H9 (cell line): ENCODE results near the gene GFI1. TPM values are rescaled to one million over a fixed set of nuclear protein-coding genes. Genes with fewer than 3 reads are reported as not detected.
A peak's percentile ranks its signal among the peaks of the same experiment; 100 is the strongest.

Source experiments
- DNase-seq: peaks from one replicate; pipeline ENCODE4 v3.0.0-alpha.2; 2017
- H2AFZ ChIP-seq: one replicate; pipeline ENCODE4 v1.6.1; 2013; ENCODE audit warnings: mild to moderate bottlenecking, low read length, control low read depth, moderate library complexity
- H2AK5ac ChIP-seq: 2 replicates; pipeline ENCODE4 v1.6.1; 2013; ENCODE audit warnings: low read length, control low read depth, mixed read lengths; ENCODE audit not compliant: insufficient read length
- H2BK120ac ChIP-seq: one replicate; pipeline ENCODE4 v1.6.1; 2013; ENCODE audit warnings: low read depth, mild to moderate bottlenecking, low read length, control low read depth, inconsistent platforms; ENCODE audit not compliant: poor library complexity, severe bottlenecking
- H2BK12ac ChIP-seq: 2 replicates; pipeline ENCODE4 v1.6.1; 2013; ENCODE audit warnings: low read length, control low read depth, mixed read lengths, low read depth; ENCODE audit not compliant: insufficient read length
- H2BK15ac ChIP-seq: 2 replicates; pipeline ENCODE4 v1.6.1; 2013; ENCODE audit warnings: low read depth, low read length, control low read depth
- H2BK20ac ChIP-seq: one replicate; pipeline ENCODE4 v1.6.1; 2013; ENCODE audit warnings: low read depth, mild to moderate bottlenecking, low read length, control low read depth, inconsistent platforms; ENCODE audit not compliant: poor library complexity, severe bottlenecking
- H2BK5ac ChIP-seq: 2 replicates; pipeline ENCODE4 v1.6.1; 2013; ENCODE audit warnings: low read length, control low read depth, mixed read lengths; ENCODE audit not compliant: insufficient read length
- H3K14ac ChIP-seq: 2 replicates; pipeline ENCODE4 v1.6.1; 2013; ENCODE audit warnings: low read length, control low read depth; ENCODE audit not compliant: insufficient read depth
- H3K18ac ChIP-seq: 2 replicates; pipeline ENCODE4 v1.6.1; 2013; ENCODE audit warnings: low read depth, mild to moderate bottlenecking, mixed read lengths, low read length, control low read depth; ENCODE audit not compliant: insufficient read length
- H3K23ac ChIP-seq: 2 replicates; pipeline ENCODE4 v1.6.1; 2013; ENCODE audit warnings: low read length, control low read depth, mixed read lengths, low read depth; ENCODE audit not compliant: insufficient read length
- H3K23me2 ChIP-seq: 2 replicates; pipeline ENCODE4 v1.6.1; 2013; ENCODE audit warnings: low read depth, mild to moderate bottlenecking, mixed read lengths, low read length, control low read depth; ENCODE audit not compliant: insufficient read length, poor library complexity, severe bottlenecking
- H3K27ac ChIP-seq: 2 replicates; pipeline ENCODE4 v1.5.1; 2013; ENCODE audit warnings: low read length, control low read depth, mixed read lengths, low read depth; ENCODE audit not compliant: insufficient read length
- H3K27me3 ChIP-seq: 2 replicates; pipeline ENCODE4 v1.6.1; 2013; ENCODE audit warnings: low read length, control low read depth, inconsistent platforms; ENCODE audit not compliant: insufficient read depth
- H3K4ac ChIP-seq: 2 replicates; pipeline ENCODE4 v1.6.1; 2013; ENCODE audit warnings: low read depth, mild to moderate bottlenecking, control low read depth, inconsistent platforms, low read length, moderate library complexity
- H3K4me1 ChIP-seq: 2 replicates; pipeline ENCODE4 v1.6.1; 2013; ENCODE audit warnings: low read length, control low read depth, inconsistent platforms; ENCODE audit not compliant: insufficient read depth
- H3K4me2 ChIP-seq: 2 replicates; pipeline ENCODE4 v1.6.1; 2013; ENCODE audit warnings: low read length, control low read depth, mixed read lengths; ENCODE audit not compliant: insufficient read length, insufficient read depth
- H3K56ac ChIP-seq: 2 replicates; pipeline ENCODE4 v1.6.1; 2013; ENCODE audit warnings: low read depth, mild to moderate bottlenecking, mixed read lengths, low read length, control low read depth; ENCODE audit not compliant: insufficient read length
- H3K79me1 ChIP-seq: 2 replicates; pipeline ENCODE4 v1.6.1; 2013; ENCODE audit warnings: low read depth, mild to moderate bottlenecking, moderate library complexity, low read length, control low read depth, inconsistent platforms; ENCODE audit not compliant: insufficient read depth, poor library complexity, severe bottlenecking
- H3K79me2 ChIP-seq: 2 replicates; pipeline ENCODE4 v1.6.1; 2013; ENCODE audit warnings: low read length, control low read depth, inconsistent platforms; ENCODE audit not compliant: insufficient read depth
- H3K9ac ChIP-seq: 2 replicates; pipeline ENCODE4 v1.6.1; 2013; ENCODE audit warnings: low read length, control low read depth, mixed read lengths; ENCODE audit not compliant: insufficient read length; ENCODE audit errors: extremely low read depth
- H3K9me3 ChIP-seq: one replicate; pipeline ENCODE4 v1.6.1; 2013; ENCODE audit warnings: low read depth, low read length, inconsistent platforms; ENCODE audit not compliant: control insufficient read depth
- H3T11ph ChIP-seq: one replicate; pipeline ENCODE4 v1.6.1; 2013; ENCODE audit warnings: mild to moderate bottlenecking, low read length, control low read depth, inconsistent platforms
- H4K20me1 ChIP-seq: one replicate; pipeline ENCODE4 v1.6.1; 2013; ENCODE audit not compliant: control insufficient read depth, insufficient read length, insufficient read depth
- H4K5ac ChIP-seq: 2 replicates; pipeline ENCODE4 v1.6.1; 2013; ENCODE audit warnings: low read depth, mild to moderate bottlenecking, mixed read lengths, low read length, control low read depth; ENCODE audit not compliant: insufficient read length
- H4K8ac ChIP-seq: replicated peaks from 2 replicates; pipeline ENCODE4 v1.6.1; 2013; ENCODE audit warnings: low read length, control low read depth, mixed read lengths, low read depth; ENCODE audit not compliant: insufficient read length
- H4K91ac ChIP-seq: 2 replicates; pipeline ENCODE4 v1.6.1; 2013; ENCODE audit warnings: low read depth, mild to moderate bottlenecking, moderate library complexity, mixed read lengths, low read length, control low read depth; ENCODE audit not compliant: insufficient read length
- H3K27ac Mint-ChIP-seq, 3 experiments: 2 replicates in 2 of 3; 3 replicates in 1 of 3; pipeline ENCODE4 v1.8.0; 2020 to 2021; ENCODE audit warnings: mixed read lengths in 3 of 3, mild to moderate bottlenecking in 1 of 3, moderate library complexity in 1 of 3
- H3K27me3 Mint-ChIP-seq: 2 replicates; pipeline ENCODE4 v1.8.0; 2021; ENCODE audit warnings: low read depth, mild to moderate bottlenecking, moderate library complexity, mixed read lengths
- H3K36me3 Mint-ChIP-seq, 3 experiments: 2 replicates in 2 of 3; 3 replicates in 1 of 3; pipeline ENCODE4 v1.8.0; 2020 to 2021; ENCODE audit warnings: low read depth in 3 of 3, mixed read lengths in 3 of 3; ENCODE audit not compliant: insufficient read depth in 1 of 3
- H3K4me1 Mint-ChIP-seq, 2 experiments: 2 replicates each; pipeline ENCODE4 v1.8.0; 2020; ENCODE audit warnings: mixed read lengths in 2 of 2
- H3K4me3 Mint-ChIP-seq, 2 experiments: 2 replicates in 1 of 2; 3 replicates in 1 of 2; pipeline ENCODE4 v1.8.0; 2020 to 2021; ENCODE audit warnings: mild to moderate bottlenecking in 2 of 2, mixed read lengths in 2 of 2, moderate library complexity in 1 of 2
- H3K9me3 Mint-ChIP-seq, 2 experiments: 2 replicates in 1 of 2; 3 replicates in 1 of 2; pipeline ENCODE4 v1.8.0; 2020; ENCODE audit warnings: mild to moderate bottlenecking in 2 of 2, mixed read lengths in 2 of 2, moderate library complexity in 1 of 2
- WGBS: extraction: QIAGEN DNeasy Blood & Tissue Kit; methylation state at CpG from one replicate; pipeline ENCODE4 v1.1.7; 2013; ENCODE audit warnings: missing lambda C conversion rate, low lambda C conversion rate, mixed read lengths; ENCODE audit not compliant: insufficient read length; ENCODE audit errors: extremely low coverage; 5-methylcytosine and 5-hydroxymethylcytosine counted together
- total RNA-seq: library from RNA; stranded (reverse); gene quantifications from 2 replicates; pipeline ENCODE4 v1.2.1, GENCODE V29; 2021
- TF ChIP-seq, protein P1 (sequence below): fragments of 200-600 bp; sonication (generic); conservative IDR thresholded peaks from 3 replicates; pipeline ENCODE4 v1.8.0; 2021; ENCODE audit warnings: antibody characterized with exemption, mild to moderate bottlenecking

GFI1 gene
- total RNA-seq, 1 experiment from 2014 or later: 0.11 TPM

GRCh38 chr1:92441316-92441696 is 45.4 kb downstream of the GFI1 start:
- H4K91ac ChIP-seq: no peak overlapping the region
- Mint-ChIP-seq H3K9me3 (peaks cover 10 to 11% of the 10 kb centered on the region in 2 experiments), H3K36me3 (peaks cover 2 to 9% (median 2%) of the 10 kb centered on the region in 3 experiments; a peak in 4 of 7 replicates), H3K4me3 (peak overlapping the region in 1 of 2 experiments; percentile 57; a peak in 1 of 5 replicates), H3K27ac (peak overlapping the region in 2 of 3 experiments; percentile 57 to 91; a peak in 2 of 7 replicates), H3K4me1 (peaks cover 8 to 11% of the 10 kb centered on the region in 2 experiments), H3K27me3 (no peaks in the 10 kb centered on the region; the same call in 1 of the 2 replicates)
- no peak overlapping the region for H2BK5ac ChIP-seq
- no peak overlapping the region for H2BK15ac ChIP-seq
- H3K27ac ChIP-seq: peak overlapping the region; percentile 11
- DNase-seq: no peak
- H2AFZ ChIP-seq: no peak overlapping the region
- H3K23me2 ChIP-seq: no peaks in the 10 kb centered on the region
- no peak overlapping the region for H3K9ac ChIP-seq
- WGBS: no CpG with 5 or more reads among the region's 9 CpGs
- no peak overlapping the region for H2AK5ac ChIP-seq
- no peaks in the 10 kb centered on the region for H4K20me1 ChIP-seq
- no peaks in the 10 kb centered on the region for H3K9me3 ChIP-seq
- no peak overlapping the region for H3K4ac ChIP-seq
- no peak overlapping the region for H3T11ph ChIP-seq
- TF ChIP-seq, protein P1, sequence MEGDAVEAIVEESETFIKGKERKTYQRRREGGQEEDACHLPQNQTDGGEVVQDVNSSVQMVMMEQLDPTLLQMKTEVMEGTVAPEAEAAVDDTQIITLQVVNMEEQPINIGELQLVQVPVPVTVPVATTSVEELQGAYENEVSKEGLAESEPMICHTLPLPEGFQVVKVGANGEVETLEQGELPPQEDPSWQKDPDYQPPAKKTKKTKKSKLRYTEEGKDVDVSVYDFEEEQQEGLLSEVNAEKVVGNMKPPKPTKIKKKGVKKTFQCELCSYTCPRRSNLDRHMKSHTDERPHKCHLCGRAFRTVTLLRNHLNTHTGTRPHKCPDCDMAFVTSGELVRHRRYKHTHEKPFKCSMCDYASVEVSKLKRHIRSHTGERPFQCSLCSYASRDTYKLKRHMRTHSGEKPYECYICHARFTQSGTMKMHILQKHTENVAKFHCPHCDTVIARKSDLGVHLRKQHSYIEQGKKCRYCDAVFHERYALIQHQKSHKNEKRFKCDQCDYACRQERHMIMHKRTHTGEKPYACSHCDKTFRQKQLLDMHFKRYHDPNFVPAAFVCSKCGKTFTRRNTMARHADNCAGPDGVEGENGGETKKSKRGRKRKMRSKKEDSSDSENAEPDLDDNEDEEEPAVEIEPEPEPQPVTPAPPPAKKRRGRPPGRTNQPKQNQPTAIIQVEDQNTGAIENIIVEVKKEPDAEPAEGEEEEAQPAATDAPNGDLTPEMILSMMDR: no peak
- H3K27me3 ChIP-seq: no peaks in the 10 kb centered on the region
- H3K4me2 ChIP-seq: peak overlapping the region; percentile 18
- H3K79me1 ChIP-seq: no peaks in the 10 kb centered on the region
- H3K23ac ChIP-seq: no peak overlapping the region
- peak overlapping the region; percentile 85 for H4K5ac ChIP-seq
- H3K79me2 ChIP-seq: no peaks in the 10 kb centered on the region
- no peak overlapping the region for H2BK20ac ChIP-seq
- no peak overlapping the region for H2BK120ac ChIP-seq
- no peaks in the 10 kb centered on the region for H3K4me1 ChIP-seq
- H2BK12ac ChIP-seq: no peak overlapping the region
- peak overlapping the region; percentile 59; the same call in 1 of the 2 replicates for H3K14ac ChIP-seq
- no peak overlapping the region for H4K8ac ChIP-seq
- no peak overlapping the region for H3K56ac ChIP-seq
- no peak overlapping the region for H3K18ac ChIP-seq
